ENCODE measurements around the gene POLL. TPM values are rescaled to one million over a fixed set of nuclear protein-coding genes. Genes with fewer than 3 reads are reported as not detected.
A peak's percentile ranks its signal among the peaks of the same experiment; 100 is the strongest.
"Not testable (repeated sequence)": the region's sequence is repeated elsewhere in the genome, so short reads cannot be mapped to it uniquely, and the experiment has no call there.

Gene POLL
- total RNA-seq (2021; ENCODE audit: unreplicated experiment), result 36.1 TPM
- polyA plus RNA-seq (2012; ENCODE audit: insufficient read length), result 35.0 TPM
- percentile 81 among the genes with signal in this experiment for Bru-seq, nascent RNA
- BruChase-seq, experiment 1, labeled RNA remaining after a 2-hour chase, result percentile 85 among the genes with signal in this experiment
- BruChase-seq, experiment 2, labeled RNA remaining after a 6-hour chase, result percentile 77 among the genes with signal in this experiment
- long read RNA-seq, partial matches to known transcripts, result 1 of 30 reads
- long read RNA-seq, other reads (novel, unspliced or antisense), result 26 of 30 reads

GRCh38 chr10:101587725-101588653, at the start of gene POLL, which contains the start of gene DPCD:
POLL (minus strand) TSS chr10:101588257; CDS start chr10:101587360, 897 bp downstream.
DPCD (plus strand) TSS chr10:101588321; CDS start chr10:101588337, 16 bp downstream.
- Histone ChIP-seq H3K4me1 (ENCODE audit: control insufficient read depth, insufficient read depth, low read length) (peaks cover 13% of the 10 kb centered on the region), H3K27ac (ENCODE audit: low read length) (peak within 1 kb of the TSS; percentile 90), H3K9me3 (ENCODE audit: control insufficient read depth, insufficient read depth, low read depth, low read length) (no peaks in the 10 kb centered on the region), H3K4me3 (ENCODE audit: low read depth in 2 of 2, low read length in 2 of 2) (peak within 1 kb of the TSS; percentile 86 to 100), H3K27me3 (ENCODE audit: control insufficient read depth, insufficient read depth, low read length) (no peaks in the 10 kb centered on the region), H3K36me3 (ENCODE audit: control insufficient read depth, insufficient read depth, low read length) (peaks cover 13% of the 10 kb centered on the region)
- CTCF ChIA-PET, result no interaction called here
- intact Hi-C loops (cut with micrococcal nuclease; ENCODE audit: unreplicated experiment), result no loop called here
- peak; percentile 99 for ATAC-seq
- DNase-seq (ENCODE audit: low read depth, low spot score), result peak; percentile 70
- no TSS peak for BruUV-seq (replicated peaks)
- POLR2A ChIA-PET, result interaction anchor here (0.7 to 1.1 kb wide), 2 partner anchors 11 to 512 kb away, joined by 3 read pairs; no protein-coding TSS in a partner anchor
- no peak for TF ChIP-seq CTCF (IDR thresholded peaks at IDR 0.05)
- TF ChIP-seq POLR2AphosphoS5 (IDR thresholded peaks at IDR 0.05; ENCODE audit: low read depth, low read length), result peak; percentile 87
- peak; percentile 98; the same call in 1 of the 2 replicates for TF ChIP-seq SIN3A (IDR thresholded peaks at IDR 0.05; ENCODE audit: borderline replicate concordance, insufficient read depth, low read depth, low read length)
- TF ChIP-seq, protein P1, sequence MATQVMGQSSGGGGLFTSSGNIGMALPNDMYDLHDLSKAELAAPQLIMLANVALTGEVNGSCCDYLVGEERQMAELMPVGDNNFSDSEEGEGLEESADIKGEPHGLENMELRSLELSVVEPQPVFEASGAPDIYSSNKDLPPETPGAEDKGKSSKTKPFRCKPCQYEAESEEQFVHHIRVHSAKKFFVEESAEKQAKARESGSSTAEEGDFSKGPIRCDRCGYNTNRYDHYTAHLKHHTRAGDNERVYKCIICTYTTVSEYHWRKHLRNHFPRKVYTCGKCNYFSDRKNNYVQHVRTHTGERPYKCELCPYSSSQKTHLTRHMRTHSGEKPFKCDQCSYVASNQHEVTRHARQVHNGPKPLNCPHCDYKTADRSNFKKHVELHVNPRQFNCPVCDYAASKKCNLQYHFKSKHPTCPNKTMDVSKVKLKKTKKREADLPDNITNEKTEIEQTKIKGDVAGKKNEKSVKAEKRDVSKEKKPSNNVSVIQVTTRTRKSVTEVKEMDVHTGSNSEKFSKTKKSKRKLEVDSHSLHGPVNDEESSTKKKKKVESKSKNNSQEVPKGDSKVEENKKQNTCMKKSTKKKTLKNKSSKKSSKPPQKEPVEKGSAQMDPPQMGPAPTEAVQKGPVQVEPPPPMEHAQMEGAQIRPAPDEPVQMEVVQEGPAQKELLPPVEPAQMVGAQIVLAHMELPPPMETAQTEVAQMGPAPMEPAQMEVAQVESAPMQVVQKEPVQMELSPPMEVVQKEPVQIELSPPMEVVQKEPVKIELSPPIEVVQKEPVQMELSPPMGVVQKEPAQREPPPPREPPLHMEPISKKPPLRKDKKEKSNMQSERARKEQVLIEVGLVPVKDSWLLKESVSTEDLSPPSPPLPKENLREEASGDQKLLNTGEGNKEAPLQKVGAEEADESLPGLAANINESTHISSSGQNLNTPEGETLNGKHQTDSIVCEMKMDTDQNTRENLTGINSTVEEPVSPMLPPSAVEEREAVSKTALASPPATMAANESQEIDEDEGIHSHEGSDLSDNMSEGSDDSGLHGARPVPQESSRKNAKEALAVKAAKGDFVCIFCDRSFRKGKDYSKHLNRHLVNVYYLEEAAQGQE (IDR thresholded peaks at IDR 0.05; ENCODE audit: insufficient read depth in 1 of 2, low read depth in 2 of 2, low read length in 1 of 2), result no peak
- no peak for TF ChIP-seq TCF7L2 (IDR thresholded peaks at IDR 0.05; ENCODE audit: low read depth, low read length)
- in situ Hi-C loops (cut with HindIII; ENCODE audit: low pct_unique_long_range_greater_than_20kb, low sequenced_read_pairs), result no loop called here

DNA sequence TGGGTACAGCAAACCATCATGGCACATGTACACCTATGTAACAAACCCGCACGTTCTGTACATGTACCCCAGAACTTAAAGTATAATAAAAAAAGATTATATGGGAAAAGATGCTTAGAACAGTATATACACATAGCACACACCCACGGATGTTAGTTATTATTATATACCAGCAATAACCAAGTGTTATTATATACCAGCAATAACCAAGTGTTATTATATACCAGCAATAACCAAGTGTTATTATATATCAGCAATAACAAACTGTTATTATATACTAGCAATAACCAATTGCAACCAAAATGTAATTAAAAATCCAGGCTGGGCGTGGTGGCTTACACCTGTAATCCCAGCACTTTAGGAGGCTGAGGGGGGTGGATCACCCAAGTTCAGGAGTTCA, 45.5 kb upstream of the POLL start:
- H3K4me1 ChIP-seq (ENCODE audit: control insufficient read depth, insufficient read depth, low read length); H3K27me3 ChIP-seq (ENCODE audit: control insufficient read depth, insufficient read depth, low read length); H3K36me3 ChIP-seq (ENCODE audit: control insufficient read depth, insufficient read depth, low read length); CTCF ChIA-PET; DNase-seq (ENCODE audit: low read depth, low spot score); H3K27ac ChIP-seq (ENCODE audit: low read length); H3K4me3 ChIP-seq (ENCODE audit: low read depth in 2 of 2, low read length in 2 of 2); H3K9me3 ChIP-seq (ENCODE audit: control insufficient read depth, insufficient read depth, low read depth, low read length); intact Hi-C loops (cut with micrococcal nuclease; ENCODE audit: unreplicated experiment); in situ Hi-C loops (cut with HindIII; ENCODE audit: low pct_unique_long_range_greater_than_20kb, low sequenced_read_pairs); BruUV-seq (replicated peaks); ATAC-seq: not testable (repeated sequence)
- POLR2A ChIA-PET, result interaction anchor here (0.6 kb wide), 1 partner anchor 166 kb away, joined by 5 read pairs; no protein-coding TSS in a partner anchor

All from Panc1 (cell line).